ACC112 (cell line): ENCODE measurements around the gene MRAP2.
"Not testable (repeated sequence)": the region's sequence is repeated elsewhere in the genome, so short reads cannot be mapped to it uniquely, and the experiment has no call there.

Experiments used
- H2AFZ ChIP-seq: fragments of 200-600 bp; sonication (generic); one replicate; pipeline ENCODE4 v1.6.0; 2017; ENCODE audit warnings: antibody characterized with exemption, low read length; ENCODE audit not compliant: unreplicated experiment
- H3K27ac ChIP-seq: fragments of 200-600 bp; sonication (generic); 2 replicates; pipeline ENCODE4 v1.5.1; 2014; ENCODE audit warnings: low read depth, mild to moderate bottlenecking, antibody characterized with exemption, low read length, moderate library complexity
- H3K27me3 ChIP-seq: fragments of 200-600 bp; sonication (generic); 2 replicates; pipeline ENCODE4 v1.6.1; 2014; ENCODE audit warnings: mild to moderate bottlenecking, antibody characterized with exemption, low read length, moderate library complexity, mixed read lengths; ENCODE audit not compliant: insufficient read depth
- H3K36me3 ChIP-seq: fragments of 200-600 bp; sonication (generic); 2 replicates; pipeline ENCODE4 v1.6.1; 2016; ENCODE audit warnings: mild to moderate bottlenecking, antibody characterized with exemption, low read length, moderate library complexity, mixed read lengths; ENCODE audit not compliant: insufficient read depth
- H3K4me1 ChIP-seq: fragments of 200-600 bp; sonication (generic); one replicate; pipeline ENCODE4 v1.6.1; 2016; ENCODE audit warnings: low read length, mixed read lengths; ENCODE audit not compliant: insufficient read depth, unreplicated experiment, control insufficient read depth
- H3K4me3 ChIP-seq: fragments of 200-600 bp; sonication (generic); 2 replicates; pipeline ENCODE4 v1.5.1; 2014; ENCODE audit warnings: mild to moderate bottlenecking, low read depth, low read length
- H3K79me2 ChIP-seq: fragments of 200-600 bp; sonication (generic); one replicate; pipeline ENCODE4 v1.6.0; 2016; ENCODE audit warnings: low read length; ENCODE audit not compliant: control insufficient read depth, unreplicated experiment, insufficient read depth

MRAP2 gene

DNA sequence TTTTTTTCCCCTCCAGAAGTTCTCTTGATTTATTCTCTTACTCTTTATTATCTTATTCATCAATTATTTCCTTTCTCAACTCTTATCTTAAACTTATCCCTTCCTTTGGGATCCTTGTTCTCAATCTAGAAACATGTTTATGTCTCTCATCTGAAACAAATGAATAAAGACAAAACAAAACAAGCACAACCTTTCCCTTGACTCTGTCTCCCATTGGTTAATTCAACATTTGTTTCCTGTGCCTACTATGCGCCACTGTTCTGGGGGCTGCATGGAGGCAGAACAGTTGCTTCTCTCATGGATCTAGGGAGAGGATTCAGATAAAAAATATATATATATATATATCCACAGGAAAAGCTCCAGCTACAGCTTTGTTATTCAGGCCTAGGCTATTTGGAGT, 5.2 kb upstream of the MRAP2 start:
- no peaks in the 10 kb centered on the region for H3K36me3 ChIP-seq
- peaks cover 7% of the 10 kb centered on the region for H3K27me3 ChIP-seq
- no peak overlapping the region for H3K4me3 ChIP-seq
- H3K27ac ChIP-seq = no peak overlapping the region
- no peak overlapping the region for H2AFZ ChIP-seq
- no peaks in the 10 kb centered on the region for H3K79me2 ChIP-seq
- H3K4me1 ChIP-seq = no peaks in the 10 kb centered on the region

DNA sequence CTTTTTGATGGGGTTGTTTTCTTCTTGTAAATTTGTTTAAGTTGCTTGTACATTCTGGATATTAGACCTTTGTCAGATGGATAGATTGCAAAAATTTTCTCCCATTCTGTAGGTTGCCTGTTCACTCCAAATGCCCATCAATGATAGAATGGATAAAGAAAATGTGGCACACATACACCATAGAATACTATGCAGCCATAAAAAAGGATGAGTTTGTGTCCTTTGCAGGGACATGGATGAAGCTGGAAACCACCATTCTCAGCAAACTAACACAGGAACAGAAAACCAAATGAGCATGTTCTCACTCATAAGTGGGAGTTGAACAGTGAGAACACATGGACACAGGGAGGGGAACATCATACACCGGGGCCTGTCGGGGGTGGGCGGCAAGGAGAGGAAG, 1.6 kb upstream of the MRAP2 start:
- H3K27me3 ChIP-seq = peaks cover 21% of the 10 kb centered on the region
- H3K79me2 ChIP-seq, H3K4me3 ChIP-seq, H3K27ac ChIP-seq, H3K36me3 ChIP-seq, H2AFZ ChIP-seq, H3K4me1 ChIP-seq: not testable (repeated sequence)

DNA sequence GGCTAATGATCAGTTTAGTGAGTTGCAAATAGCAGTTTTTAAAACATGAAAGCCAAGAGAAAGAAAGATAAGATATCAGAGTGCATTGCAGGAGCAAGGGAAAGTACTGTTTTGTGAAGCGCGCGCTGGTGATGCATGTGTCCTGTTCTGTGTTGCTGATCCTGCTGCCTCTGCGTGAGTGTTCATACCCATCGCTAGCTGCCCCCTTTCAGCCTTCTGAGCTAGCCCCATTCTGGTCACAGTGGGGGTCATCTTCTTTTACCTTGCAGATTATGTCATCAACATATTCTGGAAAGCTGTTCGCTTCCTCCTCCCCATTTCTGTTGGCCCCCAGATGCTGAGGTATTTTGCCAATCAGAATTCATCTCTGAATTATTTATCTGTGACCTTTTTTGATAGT, 1.9 kb downstream of the MRAP2 start:
- H3K4me1 ChIP-seq = no peaks in the 10 kb centered on the region
- no peaks in the 10 kb centered on the region for H3K79me2 ChIP-seq
- H3K4me3 ChIP-seq = no peak overlapping the region
- H3K27ac ChIP-seq = no peak overlapping the region
- H2AFZ ChIP-seq = no peak overlapping the region
- H3K36me3 ChIP-seq = no peaks in the 10 kb centered on the region
- peaks cover 25% of the 10 kb centered on the region for H3K27me3 ChIP-seq

DNA sequence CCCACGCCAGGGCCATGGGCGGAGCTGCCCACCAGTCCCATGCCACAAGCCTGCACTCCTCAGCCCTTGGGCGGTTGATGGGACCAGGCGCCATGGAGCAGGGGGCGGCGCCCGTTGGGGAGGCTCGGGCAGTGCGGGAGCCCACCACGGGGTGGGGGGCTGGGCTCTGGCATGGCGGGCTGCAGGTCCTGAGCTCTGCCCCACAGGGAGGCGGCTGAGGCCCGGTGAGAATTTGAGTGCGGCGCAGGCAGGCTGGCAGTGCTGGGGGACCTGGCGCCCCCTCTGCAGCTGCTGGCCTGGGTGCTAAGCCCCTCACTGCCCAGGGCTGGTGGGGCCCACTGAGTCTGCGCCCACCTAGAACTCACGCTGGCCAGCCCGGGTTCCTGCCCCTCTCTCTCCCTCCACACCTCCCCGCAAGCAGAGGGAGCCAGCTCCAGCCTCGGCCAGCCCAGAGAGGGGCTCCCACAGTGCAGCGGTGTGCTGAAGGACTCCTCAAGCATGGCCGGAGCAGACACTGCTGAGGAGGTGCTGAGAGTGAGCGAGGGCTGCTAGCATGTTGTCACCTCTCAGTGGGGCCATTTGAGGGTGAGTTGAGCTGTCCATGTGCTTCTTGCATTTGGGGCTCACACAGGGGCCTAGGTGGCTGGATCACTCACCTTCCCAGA, 4.0 kb downstream of the MRAP2 start:
- no peak overlapping the region for H3K27ac ChIP-seq
- H3K79me2 ChIP-seq = no peaks in the 10 kb centered on the region
- no peak overlapping the region for H3K4me3 ChIP-seq
- H3K36me3 ChIP-seq = no peaks in the 10 kb centered on the region
- H3K4me1 ChIP-seq = no peaks in the 10 kb centered on the region
- peaks cover 24% of the 10 kb centered on the region for H3K27me3 ChIP-seq
- no peak overlapping the region for H2AFZ ChIP-seq

DNA sequence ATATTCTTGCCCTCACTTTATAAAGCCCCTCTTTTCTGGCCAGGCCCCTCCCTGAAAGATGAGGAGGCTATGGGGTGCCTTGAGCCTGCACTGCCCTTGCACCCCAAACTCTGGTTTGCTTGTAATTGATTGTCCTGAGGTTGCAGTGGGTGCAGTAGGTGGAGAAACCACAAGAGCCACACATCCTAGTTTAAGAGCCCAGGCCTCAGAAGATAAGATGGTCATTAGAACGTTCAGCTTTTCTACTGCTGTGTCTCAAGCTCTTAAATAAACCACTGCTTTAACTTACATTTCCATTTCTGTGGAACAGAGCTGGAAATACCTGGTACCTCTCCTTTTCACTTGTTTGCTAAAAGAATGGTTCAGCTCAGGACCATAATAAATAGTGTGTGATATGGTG, 9.0 kb downstream of the MRAP2 start:
- Histone ChIP-seq H3K4me3 (no peak overlapping the region), H2AFZ (no peak overlapping the region), H3K27me3 (peaks cover 4% of the 10 kb centered on the region; the same call in 1 of the 2 replicates), H3K27ac (no peak overlapping the region), H3K79me2 (no peaks in the 10 kb centered on the region), H3K36me3 (no peaks in the 10 kb centered on the region), H3K4me1 (no peaks in the 10 kb centered on the region)

DNA sequence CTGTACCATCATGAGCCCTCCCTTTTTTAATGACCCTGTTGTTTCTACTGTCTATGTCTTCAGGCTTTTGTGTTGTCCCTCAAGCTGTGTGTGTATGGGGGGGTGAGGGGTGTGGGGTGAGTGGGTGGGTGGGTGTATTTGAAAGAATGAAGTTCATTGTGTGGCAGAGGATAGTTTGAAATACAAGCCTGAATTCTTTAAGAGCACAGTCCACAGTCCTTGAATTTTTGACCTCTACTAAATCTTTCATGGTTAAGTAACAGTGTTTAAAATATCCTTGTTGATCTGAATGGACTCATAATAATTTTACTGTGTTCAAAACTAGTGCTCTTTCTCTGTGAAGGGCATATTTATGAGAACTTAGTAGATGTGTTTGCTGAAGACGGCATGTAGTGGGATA, 10.0 kb downstream of the MRAP2 start:
- Histone ChIP-seq H3K4me3 (no peak overlapping the region), H3K27ac (no peak overlapping the region), H3K79me2 (no peaks in the 10 kb centered on the region), H3K4me1 (no peaks in the 10 kb centered on the region), H3K36me3 (no peaks in the 10 kb centered on the region), H3K27me3 (peaks cover 4% of the 10 kb centered on the region; the same call in 1 of the 2 replicates), H2AFZ (no peak overlapping the region)

DNA sequence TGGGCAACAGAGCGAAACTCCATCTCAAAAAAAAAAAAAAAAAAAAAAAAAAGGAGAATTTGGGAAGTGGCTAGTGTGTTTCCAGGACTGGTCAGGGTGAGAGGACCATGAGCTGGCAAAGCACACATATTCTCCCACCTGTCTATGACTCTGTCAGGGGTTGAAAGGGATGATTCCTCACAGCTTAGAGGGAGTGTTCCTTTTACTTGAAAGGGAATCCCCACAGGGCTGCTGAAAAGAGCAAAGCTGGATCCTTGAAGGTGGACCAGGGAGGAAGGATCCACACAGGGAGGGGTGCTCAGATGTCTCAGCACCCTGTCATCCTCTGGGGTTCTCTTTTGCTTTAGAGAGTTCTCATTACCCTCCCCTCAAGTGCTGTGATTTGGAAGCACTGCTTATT, 13.2 kb downstream of the MRAP2 start:
- Histone ChIP-seq H2AFZ (no peak overlapping the region), H3K27ac (no peak overlapping the region), H3K79me2 (no peaks in the 10 kb centered on the region)

DNA sequence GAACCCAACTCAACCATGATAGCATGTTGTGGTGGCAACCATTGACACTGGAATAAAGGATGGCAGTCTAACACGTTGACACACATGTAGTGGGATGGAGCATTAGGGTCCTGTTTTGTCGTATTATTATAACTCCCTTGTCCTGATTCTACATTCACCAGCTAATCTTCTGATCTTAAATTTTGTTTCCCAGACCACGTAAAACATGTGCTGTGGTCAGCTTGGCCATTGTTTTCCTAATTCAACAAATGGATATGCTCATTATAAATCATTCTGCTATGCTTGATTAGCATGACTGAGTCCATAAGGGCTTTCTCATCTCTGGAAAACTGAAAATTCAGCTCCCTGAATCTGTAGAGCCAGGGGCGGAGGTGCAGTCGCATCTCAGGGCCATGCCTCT, 15.0 kb downstream of the MRAP2 start:
- peaks cover 5% of the 10 kb centered on the region; the same call in 1 of the 2 replicates for H3K27me3 ChIP-seq
- H3K36me3 ChIP-seq = no peaks in the 10 kb centered on the region
- H3K4me1 ChIP-seq = peaks cover 12% of the 10 kb centered on the region
- no peak overlapping the region for H2AFZ ChIP-seq
- H3K27ac ChIP-seq = no peak overlapping the region
- H3K79me2 ChIP-seq = no peaks in the 10 kb centered on the region
- no peak overlapping the region for H3K4me3 ChIP-seq

More for the DNA sequence above, 13.2 kb downstream of the MRAP2 start:
- Histone ChIP-seq H3K27me3 (peaks cover 5% of the 10 kb centered on the region; the same call in 1 of the 2 replicates), H3K36me3 (no peaks in the 10 kb centered on the region), H3K4me3 (no peak overlapping the region), H3K4me1 (peaks cover 1% of the 10 kb centered on the region)

DNA sequence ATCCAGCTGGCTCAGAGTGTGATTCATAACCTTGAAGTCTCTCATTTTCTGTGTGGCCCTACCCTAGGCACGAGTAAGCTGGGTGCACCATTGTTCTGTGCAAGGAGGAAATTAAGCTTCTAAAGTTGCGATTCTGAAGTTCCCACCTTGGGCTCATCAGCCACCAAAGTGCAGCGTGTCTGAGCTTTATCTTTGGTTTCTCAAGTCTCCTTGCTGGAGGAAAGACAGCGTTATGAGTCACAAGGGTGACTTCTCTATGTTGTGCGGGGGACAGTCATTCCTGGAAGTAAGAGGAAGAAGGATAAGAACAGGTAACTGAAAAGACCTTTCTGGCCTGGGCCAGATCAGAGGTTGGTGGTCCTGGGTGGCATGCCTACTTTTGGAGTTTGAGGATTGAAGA, 16.8 kb downstream of the MRAP2 start:
- Histone ChIP-seq H3K79me2 (no peaks in the 10 kb centered on the region), H2AFZ (no peak overlapping the region), H3K4me3 (no peak overlapping the region), H3K27ac (no peak overlapping the region), H3K36me3 (no peaks in the 10 kb centered on the region), H3K4me1 (peaks cover 12% of the 10 kb centered on the region), H3K27me3 (peaks cover 8% of the 10 kb centered on the region; the same call in 1 of the 2 replicates)

DNA sequence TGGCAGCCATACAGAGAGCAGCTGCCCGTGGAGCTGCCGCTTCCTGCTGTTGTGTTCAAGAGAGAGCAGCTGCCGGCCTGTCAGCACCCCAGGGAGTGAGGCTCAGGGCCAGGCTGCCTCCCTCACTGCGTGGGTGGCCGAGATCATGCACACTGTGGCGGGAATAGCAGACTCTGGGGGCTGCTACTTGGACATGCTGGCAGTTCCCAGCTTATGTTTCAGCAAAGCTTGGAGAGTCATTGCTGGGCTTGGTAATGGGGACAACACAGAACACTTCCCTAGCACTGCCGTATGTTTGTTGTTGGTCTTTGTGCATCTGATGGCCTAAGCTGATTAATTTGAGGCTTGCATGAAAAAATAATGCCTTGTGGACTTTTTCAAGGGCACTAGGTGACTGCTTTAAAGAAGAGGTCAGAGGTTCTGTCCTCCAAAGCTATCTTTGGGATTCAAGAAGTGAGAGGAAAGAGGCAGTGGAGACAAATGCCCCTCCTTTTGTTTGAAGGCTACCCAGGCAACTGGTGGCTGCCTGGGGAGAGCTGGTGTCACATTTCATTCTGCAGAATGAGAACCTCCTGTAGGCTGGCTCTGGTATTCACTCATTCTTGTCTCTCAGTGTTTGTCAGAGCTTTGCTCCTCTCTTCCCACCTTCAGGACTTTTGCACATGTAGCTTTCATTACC, 18.8 kb downstream of the MRAP2 start:
- H3K79me2 ChIP-seq = no peaks in the 10 kb centered on the region
- H3K4me3 ChIP-seq = peak overlapping the region; percentile 51
- H2AFZ ChIP-seq = peak overlapping the region; percentile 21
- no peaks in the 10 kb centered on the region for H3K36me3 ChIP-seq
- no peak overlapping the region for H3K27ac ChIP-seq
- peaks cover 12% of the 10 kb centered on the region for H3K4me1 ChIP-seq
- peaks cover 8% of the 10 kb centered on the region for H3K27me3 ChIP-seq

DNA sequence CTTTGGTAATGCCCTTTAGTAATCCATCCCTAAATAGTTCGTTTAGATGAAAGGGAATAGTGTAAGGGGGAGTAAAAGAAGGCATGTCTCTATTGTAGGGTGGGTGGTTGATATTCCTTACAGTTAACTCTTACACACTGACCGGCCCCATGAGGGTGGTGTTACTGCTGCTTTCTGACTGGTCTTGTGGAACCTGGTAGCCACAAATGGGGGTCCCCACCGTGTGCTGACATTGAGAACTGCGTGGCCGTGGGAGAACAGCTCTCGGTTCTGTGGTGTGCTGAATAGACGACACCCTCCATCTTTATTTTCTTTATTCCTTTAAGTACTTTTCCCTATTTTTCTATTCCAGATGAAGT, 19.3 kb downstream of the MRAP2 start:
- H3K27me3 ChIP-seq = peaks cover 10% of the 10 kb centered on the region
- H3K36me3 ChIP-seq = no peaks in the 10 kb centered on the region
- no peak overlapping the region for H2AFZ ChIP-seq
- H3K4me1 ChIP-seq = peaks cover 12% of the 10 kb centered on the region
- H3K27ac ChIP-seq = no peak overlapping the region
- no peaks in the 10 kb centered on the region for H3K79me2 ChIP-seq
- no peak overlapping the region for H3K4me3 ChIP-seq
